NCI-H226 (cell line): ENCODE results near the gene PLEKHA5.

ENCODE experiments used
- DNase-seq: peaks from one replicate; pipeline ENCODE4 v3.0.0-alpha.2; 2015

The PLEKHA5 gene

DNA sequence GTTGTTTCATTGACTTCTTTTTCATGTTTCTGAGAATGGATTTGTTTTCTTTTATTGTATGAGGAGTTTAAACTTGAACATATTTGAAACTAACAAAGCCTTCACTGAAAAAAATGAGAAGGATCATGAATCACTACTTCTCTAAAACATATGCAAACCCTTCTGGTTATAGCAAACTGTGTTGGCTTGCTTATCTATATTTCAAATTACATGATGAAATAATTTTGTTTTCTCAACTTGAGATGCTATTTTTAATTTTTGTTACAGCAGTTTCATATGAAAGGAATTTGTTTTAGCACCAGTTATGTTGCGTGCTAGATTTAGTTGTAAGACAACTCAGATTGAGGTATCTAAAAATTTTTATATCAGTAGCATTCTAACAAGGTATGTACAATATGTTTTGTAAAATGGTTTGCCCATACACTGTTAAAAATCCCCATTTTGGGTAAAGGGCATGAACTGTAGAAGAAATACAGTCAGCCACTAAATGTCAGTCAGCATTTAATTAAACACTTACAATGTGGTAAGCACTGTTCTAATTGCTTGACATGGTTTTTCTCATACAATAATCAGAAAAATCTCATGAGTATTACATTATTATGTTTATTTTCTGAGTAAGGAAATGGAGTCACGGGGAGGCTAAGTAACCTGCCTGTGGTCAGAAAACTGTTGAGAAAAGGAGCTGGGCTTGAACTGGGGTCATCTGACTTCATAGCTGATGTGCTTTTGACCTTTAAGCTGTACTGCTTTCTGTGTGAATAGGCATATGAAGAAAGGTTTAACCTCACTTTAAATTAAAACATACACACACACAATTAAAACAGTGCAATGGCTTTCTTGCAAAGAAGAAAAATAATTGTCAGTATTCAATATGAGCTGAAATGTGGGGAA, 105.7 kb downstream of the PLEKHA5 start:
- DNase-seq, result no peak

- no peak for DNase-seq
These were observed 107.1 kb downstream of the PLEKHA5 start for GRCh38 chr12:19236656-19237055.

GRCh38 chr12:19238540-19238939, 109.0 kb downstream of the PLEKHA5 start:
- DNase-seq, result no peak

GRCh38 chr12:19239102-19239501, 109.6 kb downstream of the PLEKHA5 start:
- DNase-seq, result no peak

DNA sequence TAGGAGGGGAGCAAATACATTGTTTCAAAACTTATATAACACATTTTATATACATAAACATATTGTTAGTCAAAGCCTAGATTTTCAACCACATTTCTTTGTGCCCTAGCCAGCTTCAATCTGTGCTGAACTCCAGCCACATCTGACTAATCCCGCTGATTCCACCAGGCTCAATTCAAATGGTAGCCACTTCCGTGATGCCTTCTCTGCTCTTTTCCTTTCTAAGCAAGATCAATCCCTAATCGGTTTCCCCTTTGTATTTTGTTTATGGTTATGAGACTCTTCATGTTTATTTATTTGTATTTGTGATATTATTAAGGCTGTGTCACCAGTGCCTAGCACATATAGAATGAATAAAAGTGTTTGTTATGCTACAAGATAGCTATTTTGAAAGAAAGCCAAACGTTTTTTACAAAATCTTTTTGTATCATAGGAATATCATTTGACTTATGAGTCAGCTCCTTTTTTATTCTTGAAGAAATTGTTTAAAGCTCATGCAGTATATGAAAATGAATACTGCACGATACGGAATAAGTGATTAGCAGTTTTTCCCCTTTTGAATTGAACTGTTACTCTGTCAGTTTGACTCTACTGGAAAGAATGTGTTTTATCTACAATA, 110.2 kb downstream of the PLEKHA5 start:
- DNase-seq, result no peak

- DNase-seq, result no peak
These were observed 113.0 kb downstream of the PLEKHA5 start for GRCh38 chr12:19242581-19242980.

- no peak for DNase-seq
These were observed 114.0 kb downstream of the PLEKHA5 start for GRCh38 chr12:19243551-19243950.

DNA sequence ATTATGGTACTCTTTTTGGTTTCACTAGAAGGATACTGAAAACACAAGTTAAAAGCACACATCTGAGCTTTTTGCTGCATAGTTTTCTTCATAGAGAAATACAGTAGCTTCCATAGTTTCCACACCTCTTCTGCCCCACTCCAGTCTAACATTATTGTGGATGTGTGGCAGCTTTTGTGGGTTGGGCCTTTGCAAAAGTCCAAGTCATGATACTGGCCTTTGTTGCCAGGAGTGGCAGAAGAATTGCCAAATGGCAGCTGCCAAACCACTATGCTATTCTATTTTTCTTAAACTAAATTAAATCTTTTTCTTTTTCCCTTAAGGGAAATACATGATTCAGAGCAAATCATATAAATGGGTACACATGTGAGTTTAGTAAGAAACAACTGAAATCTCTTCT, 114.8 kb downstream of the PLEKHA5 start:
- no peak for DNase-seq

- DNase-seq, result no peak
These were observed 115.6 kb downstream of the PLEKHA5 start for GRCh38 chr12:19245106-19245505.

- no peak for DNase-seq
These were observed 116.1 kb downstream of the PLEKHA5 start for GRCh38 chr12:19245666-19246065.

DNA sequence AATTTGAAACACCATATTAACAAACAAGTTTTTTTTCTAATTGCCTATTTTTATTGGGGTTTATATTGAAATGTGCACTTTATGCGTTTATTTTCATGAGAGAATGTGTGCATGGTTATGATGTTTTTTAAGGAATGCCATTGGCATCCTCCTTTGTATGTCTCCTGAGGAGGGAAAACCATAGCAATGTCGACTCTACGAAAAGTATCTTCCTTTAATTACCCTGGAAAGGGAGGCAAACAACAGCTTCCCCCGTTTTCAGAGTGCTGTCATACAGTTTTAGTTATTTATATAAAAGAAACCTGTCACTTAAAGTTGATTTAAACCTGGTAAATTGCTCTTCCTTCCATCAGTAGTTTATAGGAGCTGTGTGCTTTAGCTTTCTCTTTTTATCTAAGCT, 117.4 kb downstream of the PLEKHA5 start:
- DNase-seq, result no peak

DNA sequence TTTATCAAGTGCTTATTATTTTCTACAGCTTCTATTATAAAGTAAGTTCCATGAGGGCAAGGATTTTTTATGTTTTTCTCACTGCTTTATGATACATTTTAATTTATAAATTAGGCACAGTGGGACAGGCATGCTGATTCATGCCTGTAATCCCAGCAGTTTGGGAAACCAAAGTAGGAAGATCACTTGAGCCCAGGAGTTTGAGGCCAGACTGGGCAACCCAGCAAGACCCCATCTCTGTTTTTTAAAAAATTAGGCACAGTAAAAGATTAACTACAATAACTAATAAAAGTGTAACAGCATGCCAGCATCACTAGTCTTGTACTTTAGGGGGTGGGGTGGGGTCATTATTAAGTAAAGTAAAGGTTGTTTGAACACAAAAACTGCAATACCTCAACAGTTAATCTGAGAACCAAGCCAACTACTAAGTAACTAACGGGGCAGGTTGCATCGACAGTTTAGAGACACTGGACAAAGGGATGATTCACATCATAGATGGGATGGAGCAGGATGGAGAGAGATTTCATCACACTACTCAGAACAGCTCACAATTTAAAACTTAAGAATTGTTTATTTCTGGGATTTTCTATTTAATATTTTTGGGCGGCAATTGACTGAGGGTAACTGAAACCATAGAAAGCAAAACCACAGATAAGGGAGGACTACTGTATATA, 119.5 kb downstream of the PLEKHA5 start:
- no peak for DNase-seq

DNA sequence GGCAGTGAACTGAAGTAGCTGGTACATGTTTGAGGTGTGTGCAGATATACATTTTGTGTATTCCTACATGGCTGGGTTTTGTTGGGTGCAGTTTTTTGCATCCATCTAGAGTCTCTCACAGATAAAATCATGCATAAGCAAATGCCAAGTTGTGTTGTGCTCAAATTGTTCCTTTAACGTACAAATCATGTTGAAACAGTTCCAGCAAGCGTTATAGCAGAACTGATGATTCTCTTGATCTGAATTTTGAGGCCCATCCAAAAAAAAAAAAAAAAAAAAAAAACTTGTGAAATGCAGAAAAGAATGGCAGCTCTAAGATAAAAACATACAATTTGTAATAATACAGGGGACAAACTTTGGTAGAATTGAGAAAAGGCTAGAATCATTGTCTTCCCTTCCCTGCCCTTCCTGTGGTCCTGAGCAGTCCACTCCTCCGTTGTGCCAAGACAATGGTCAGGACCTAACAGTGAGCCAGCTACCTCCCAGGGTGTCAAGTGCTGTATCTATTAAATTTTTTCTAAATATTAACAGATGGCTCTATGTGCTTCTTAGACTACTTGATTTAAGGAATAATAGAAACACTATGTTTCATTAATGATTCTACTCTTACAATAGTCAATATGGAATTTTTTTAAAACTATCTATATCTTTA, 122.1 kb downstream of the PLEKHA5 start:
- DNase-seq, result no peak

DNA sequence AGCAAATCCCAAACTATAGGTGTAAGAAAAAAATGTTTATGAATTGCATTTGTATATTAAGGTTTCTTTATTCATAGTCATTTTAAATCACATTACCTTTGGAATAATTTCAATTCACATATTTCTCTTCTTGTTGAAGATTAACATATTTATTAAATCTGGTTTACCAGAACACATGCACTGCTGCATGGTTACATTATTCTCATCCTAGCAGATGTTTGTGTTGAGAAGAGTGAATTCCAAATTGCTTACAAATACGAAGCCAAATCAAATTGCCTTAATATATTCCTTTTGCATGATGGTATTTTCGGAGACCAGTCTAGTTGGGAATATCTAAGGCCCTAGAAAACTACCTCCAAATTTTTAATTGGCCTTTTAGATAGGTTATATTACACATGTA, 130.6 kb downstream of the PLEKHA5 start:
- no peak for DNase-seq

- no peak for DNase-seq
These were observed 132.2 kb downstream of the PLEKHA5 start for GRCh38 chr12:19261773-19262172.

DNA sequence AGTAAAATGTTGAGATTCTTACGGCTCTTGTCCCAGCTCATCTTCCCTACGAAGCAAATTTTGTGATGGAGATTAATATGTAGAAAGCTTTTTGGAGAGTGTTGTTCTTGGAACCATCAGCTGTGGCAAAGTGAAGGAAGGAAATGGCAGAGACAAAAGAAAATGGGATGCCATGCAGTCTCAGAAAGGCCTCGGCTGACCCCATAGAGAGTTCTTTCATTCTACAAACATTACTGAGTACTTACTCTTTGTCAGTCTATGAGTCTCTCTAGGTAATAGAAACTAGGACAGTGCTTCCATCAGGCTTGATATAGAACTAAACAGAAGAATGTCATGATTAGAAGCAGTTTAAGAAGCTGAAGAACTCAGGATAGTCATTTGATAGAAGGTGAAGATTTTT, 134.1 kb downstream of the PLEKHA5 start:
- DNase-seq, result no peak

GRCh38 chr12:19273482-19274330, 144.2 kb downstream of the PLEKHA5 start:
- DNase-seq, result peak; percentile 90

DNA sequence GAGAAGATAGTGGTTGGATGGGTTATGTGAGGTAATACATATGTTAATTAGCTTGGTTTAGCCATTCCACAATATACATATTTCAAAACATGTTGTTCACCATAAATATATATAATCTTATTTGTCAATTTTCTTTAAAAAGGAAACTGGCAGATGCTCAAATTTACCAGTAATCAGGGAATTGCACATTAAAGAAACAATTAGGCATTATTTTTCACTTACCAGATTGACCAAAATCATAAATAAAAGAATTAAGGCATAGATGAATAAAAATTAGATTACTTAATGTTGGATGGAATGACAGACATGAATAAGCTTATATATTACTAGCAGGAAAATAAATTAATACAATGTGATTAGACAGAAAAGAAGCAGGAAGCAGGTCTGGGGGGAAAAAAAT, 147.2 kb downstream of the PLEKHA5 start:
- no peak for DNase-seq

GRCh38 chr12:19277711-19278110, 148.2 kb downstream of the PLEKHA5 start:
- no peak for DNase-seq

DNA sequence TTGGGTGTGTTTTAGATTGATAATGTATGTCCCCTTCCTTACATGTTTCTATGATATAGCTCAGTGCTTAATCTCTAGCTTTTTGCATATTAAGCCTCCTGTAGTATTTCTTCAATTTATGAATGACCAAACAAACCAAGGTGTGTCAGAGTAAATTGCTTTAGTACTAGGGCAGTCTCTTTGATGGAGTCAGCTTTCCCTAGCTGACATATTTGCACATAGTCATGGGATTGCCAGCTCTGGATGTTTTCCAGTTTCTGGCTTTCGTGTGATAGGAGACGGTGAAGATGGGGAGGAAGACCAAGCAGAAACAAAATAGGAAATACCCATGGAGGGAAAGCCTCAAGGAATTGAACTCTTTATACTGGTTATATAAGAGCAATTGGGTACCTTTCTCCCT, 148.9 kb downstream of the PLEKHA5 start:
- DNase-seq, result no peak

DNA sequence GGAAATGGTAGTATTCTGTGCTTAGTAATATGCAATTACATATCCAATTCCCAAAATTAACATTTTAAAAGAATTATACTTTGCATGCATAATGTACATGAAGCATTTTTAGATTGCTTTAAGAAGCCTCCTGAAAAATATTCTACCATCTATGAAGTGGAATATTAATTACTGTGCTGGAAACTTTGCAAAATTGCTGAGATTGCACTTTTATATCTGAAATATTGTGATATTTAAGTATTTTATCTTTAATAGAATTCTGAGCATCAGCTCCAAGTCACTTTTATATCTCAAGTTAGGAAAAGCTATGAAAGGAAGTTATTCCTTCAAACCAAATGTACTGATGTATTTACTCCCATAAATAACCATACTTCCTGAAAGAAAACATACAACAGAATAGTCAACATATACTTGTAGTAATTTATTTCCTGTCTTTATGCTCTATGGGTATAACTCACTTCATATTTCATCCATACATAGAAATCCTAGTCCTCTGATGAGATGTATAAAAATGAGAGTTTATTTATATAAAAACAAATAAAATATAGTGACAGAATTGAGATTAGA, 152.7 kb downstream of the PLEKHA5 start:
- DNase-seq, result no peak

GRCh38 chr12:19284658-19285057, 155.1 kb downstream of the PLEKHA5 start:
- DNase-seq, result no peak
